GM23338 (cell line): ENCODE measurements around the gene OTOP2. TPM values are rescaled to one million over a fixed set of nuclear protein-coding genes. Genes with fewer than 3 reads are reported as not detected.

Experiments
- ATAC-seq: fragments of 200-7000 bp; cut with Tn5 transposase; 3 replicates; pipeline ENCODE4 v1.9.1; 2020
- DNase-seq: peaks from one replicate; pipeline ENCODE4 v3.0.0-alpha.2; 2015; ENCODE audit warnings: low spot score
- H2AFZ ChIP-seq: fragments of 200-600 bp; sonication (generic); 2 replicates; pipeline ENCODE4 v1.8.0; 2016; ENCODE audit warnings: antibody characterized with exemption, mild to moderate bottlenecking, moderate library complexity
- H3F3A ChIP-seq: fragments of 200-600 bp; sonication (generic); replicated peaks from 2 replicates; pipeline ENCODE4 v1.8.0; 2017; ENCODE audit warnings: antibody characterized with exemption, mixed run types, low read depth
- H3K27ac ChIP-seq: fragments of 200-600 bp; sonication (generic); 2 replicates; pipeline ENCODE4 v1.6.1; 2016; ENCODE audit warnings: low read depth
- H3K27me3 ChIP-seq: fragments of 200-600 bp; sonication (generic); 2 replicates; pipeline ENCODE4 v1.8.0; 2016; ENCODE audit warnings: mild to moderate bottlenecking, mixed run types, moderate library complexity; ENCODE audit not compliant: insufficient read depth
- H3K36me3 ChIP-seq: fragments of 200-600 bp; sonication (generic); 2 replicates; pipeline ENCODE4 v1.8.0; 2016; ENCODE audit warnings: mild to moderate bottlenecking; ENCODE audit not compliant: insufficient read depth
- H3K4me1 ChIP-seq: fragments of 200-600 bp; sonication (generic); 2 replicates; pipeline ENCODE4 v1.8.0; 2016; ENCODE audit warnings: mild to moderate bottlenecking, moderate library complexity; ENCODE audit not compliant: insufficient read depth
- H3K4me2 ChIP-seq: fragments of 200-600 bp; sonication (generic); 2 replicates; pipeline ENCODE4 v1.7.1; 2017; ENCODE audit warnings: mixed run types
- H3K4me3 ChIP-seq: fragments of 200-600 bp; sonication (generic); 2 replicates; pipeline ENCODE4 v1.6.1; 2016; ENCODE audit warnings: mixed run types
- H3K79me2 ChIP-seq: fragments of 200-600 bp; sonication (generic); replicated peaks from 2 replicates; pipeline ENCODE4 v1.8.0; 2017; ENCODE audit warnings: mild to moderate bottlenecking; ENCODE audit not compliant: insufficient read depth
- H3K9me2 ChIP-seq: fragments of 200-600 bp; sonication (generic); 2 replicates; pipeline ENCODE4 v1.8.0; 2017; ENCODE audit not compliant: insufficient read depth
- H4K20me1 ChIP-seq: fragments of 200-600 bp; sonication (generic); replicated peaks from 2 replicates; pipeline ENCODE4 v1.8.0; 2017; ENCODE audit warnings: mild to moderate bottlenecking; ENCODE audit not compliant: insufficient read depth
- H3K27ac Mint-ChIP-seq: 2 replicates; pipeline ENCODE4 v1.8.0; 2020; ENCODE audit warnings: inconsistent platforms, mild to moderate bottlenecking, moderate library complexity, mixed read lengths
- H3K27me3 Mint-ChIP-seq: 3 replicates; pipeline ENCODE4 v1.8.0; 2022; ENCODE audit warnings: low read depth, mild to moderate bottlenecking, moderate library complexity, mixed read lengths, inconsistent platforms; ENCODE audit not compliant: insufficient read depth, poor library complexity
- H3K36me3 Mint-ChIP-seq: 3 replicates; pipeline ENCODE4 v1.8.0; 2021; ENCODE audit warnings: low read depth, mild to moderate bottlenecking, inconsistent platforms, moderate library complexity, mixed read lengths
- H3K4me1 Mint-ChIP-seq: 3 replicates; pipeline ENCODE4 v1.8.0; 2020; ENCODE audit warnings: mild to moderate bottlenecking, inconsistent platforms, mixed read lengths
- H3K4me3 Mint-ChIP-seq: 3 replicates; pipeline ENCODE4 v1.8.0; 2021; ENCODE audit warnings: moderate library complexity, mild to moderate bottlenecking, inconsistent platforms, mixed read lengths
- H3K9me3 Mint-ChIP-seq: 3 replicates; pipeline ENCODE4 v1.8.0; 2020; ENCODE audit warnings: moderate library complexity, mild to moderate bottlenecking, inconsistent platforms, mixed read lengths
- CREB1 ChIP-seq: fragments of 250-450 bp; sonication (Bioruptor Pico); IDR thresholded peaks from 2 replicates; pipeline ENCODE4 v1.5.0; 2020; ENCODE audit warnings: low read depth, mild to moderate bottlenecking, moderate library complexity
- ETS1 ChIP-seq: IDR thresholded peaks from 2 replicates; pipeline ENCODE4 v1.6.1; 2016; ENCODE audit warnings: antibody characterized with exemption
- EZH2 ChIP-seq: fragments of 200-600 bp; sonication (generic); IDR thresholded peaks from one replicate; pipeline ENCODE4 v1.8.0; 2017; ENCODE audit warnings: antibody characterized with exemption, mild to moderate bottlenecking, low read depth; ENCODE audit not compliant: unreplicated experiment
- JUNB ChIP-seq: IDR thresholded peaks from one replicate; pipeline ENCODE4 v1.6.1; 2016; ENCODE audit warnings: antibody characterized with exemption; ENCODE audit not compliant: unreplicated experiment
- REST ChIP-seq: IDR thresholded peaks from one replicate; pipeline ENCODE4 v1.6.1; 2018; ENCODE audit warnings: antibody characterized with exemption; ENCODE audit not compliant: unreplicated experiment
- ZNF331 ChIP-seq: fragments of 250-450 bp; sonication (Bioruptor Pico); IDR thresholded peaks from 2 replicates; pipeline ENCODE4 v1.5.0; 2020; ENCODE audit warnings: low read depth, mild to moderate bottlenecking, moderate library complexity
- ZNF462 ChIP-seq: fragments of 250-450 bp; sonication (Bioruptor Pico); IDR thresholded peaks from 2 replicates; pipeline ENCODE4 v1.5.0; 2020; ENCODE audit warnings: mild to moderate bottlenecking, moderate library complexity
- polyA plus RNA-seq: library from polyadenylated mRNA; unstranded; fragments of >200 nt; fragmentation: Nextera tagmentation; extraction: Ambion mirVana; gene quantifications from 2 replicates; pipeline ENCODE4 v1.2.1, GENCODE V29; 2016
- total RNA-seq: library from RNA; depleted of rRNA; stranded (reverse); fragments of >200 nt; shearing (Covaris generic); gene quantifications from 2 replicates; pipeline ENCODE4 v1.2.3, GENCODE V29; 2014

The OTOP2 gene
- total and polyA plus RNA-seq, 2 experiments from 2014 or later = not detected

GRCh38 chr17:74970395-74970794 lies 46.3 kb downstream of the OTOP2 start:
- no peaks in the 10 kb centered on the region for H4K20me1 ChIP-seq
- no peak overlapping the region for H3K4me2 ChIP-seq
- no peak overlapping the region for H2AFZ ChIP-seq
- no peaks in the 10 kb centered on the region; the same call in 2 of the 3 replicates for H3K9me3 Mint-ChIP-seq
- no peaks in the 10 kb centered on the region for H3K9me2 ChIP-seq
- H3K4me3 Mint-ChIP-seq = no peak overlapping the region
- H3K36me3 ChIP-seq = no peaks in the 10 kb centered on the region
- peaks cover 11% of the 10 kb centered on the region for H3K4me1 Mint-ChIP-seq
- no peak overlapping the region for H3K27ac Mint-ChIP-seq
- no peak for TF ChIP-seq ZNF462 (CRISPR knock-in tag)
- no peak for TF ChIP-seq REST
- no peak for TF ChIP-seq CREB1 (CRISPR knock-in tag)
- TF ChIP-seq EZH2 = no peak
- no peak for TF ChIP-seq ETS1
- TF ChIP-seq ZNF331 (CRISPR knock-in tag) = no peak
- TF ChIP-seq JUNB = no peak
- H3K4me3 ChIP-seq = no peak overlapping the region
- no peaks in the 10 kb centered on the region; the same call in 2 of the 3 replicates for H3K36me3 Mint-ChIP-seq
- peaks cover 52% of the 10 kb centered on the region for H3K27me3 Mint-ChIP-seq
- DNase-seq (no peak), ATAC-seq (no peak)
- H3F3A ChIP-seq = no peaks in the 10 kb centered on the region
- peaks cover 8% of the 10 kb centered on the region; the same call in 1 of the 2 replicates for H3K4me1 ChIP-seq
- no peak overlapping the region for H3K27ac ChIP-seq
- H3K79me2 ChIP-seq = no peaks in the 10 kb centered on the region
- peaks cover 45% of the 10 kb centered on the region for H3K27me3 ChIP-seq
